SK-N-SH (cell line): ENCODE data around the gene TRIM9.

Experiments used
- CTCF ChIP-seq: fragments of 200-600 bp; sonication (generic); IDR thresholded peaks from 2 replicates; pipeline ENCODE4 v1.6.1; 2017; ENCODE audit warnings: antibody characterized with exemption, mild to moderate bottlenecking, moderate library complexity
- IRF3 ChIP-seq: fragments of 150-350 bp; IDR thresholded peaks from 2 replicates; pipeline ENCODE4 v1.6.1; 2016; ENCODE audit warnings: mild to moderate bottlenecking, low read depth, low read length
- RFX5 ChIP-seq: IDR thresholded peaks from 2 replicates; pipeline ENCODE4 v1.6.1; 2012; ENCODE audit warnings: mild to moderate bottlenecking, improper control_type of control experiment, low read length

- TF ChIP-seq CTCF: no peak
- no peak for TF ChIP-seq RFX5
- TF ChIP-seq IRF3: no peak
These were observed 141.4 kb downstream of the TRIM9 start for GRCh38 chr14:50953502-50953901.
